DOHH2 (cell line): ENCODE results near the gene DPYD.

Experiments used
- H3F3A ChIP-seq: fragments of 200-600 bp; sonication (generic), shearing (Covaris generic); 2 replicates; pipeline ENCODE4 v1.6.0; 2016; ENCODE audit warnings: antibody characterized with exemption, mild to moderate bottlenecking; ENCODE audit not compliant: control insufficient read depth, insufficient read depth
- H3K27ac ChIP-seq: fragments of 200-600 bp; sonication (generic); 2 replicates; pipeline ENCODE4 v1.5.1; 2014; ENCODE audit warnings: low read depth, mild to moderate bottlenecking, low read length, moderate library complexity
- H3K27me3 ChIP-seq: fragments of 200-600 bp; sonication (generic); 2 replicates; pipeline ENCODE4 v1.6.1; 2014; ENCODE audit warnings: mild to moderate bottlenecking, low read length, mixed read lengths; ENCODE audit not compliant: control insufficient read depth
- H3K36me3 ChIP-seq: fragments of 200-600 bp; sonication (generic); 2 replicates; pipeline ENCODE4 v1.6.1; 2014; ENCODE audit warnings: mild to moderate bottlenecking, low read length, moderate library complexity, mixed read lengths; ENCODE audit not compliant: control insufficient read depth
- H3K4me1 ChIP-seq: fragments of 200-600 bp; sonication (generic); 2 replicates; pipeline ENCODE4 v1.6.1; 2014; ENCODE audit warnings: mild to moderate bottlenecking, low read length, mixed read lengths; ENCODE audit not compliant: control insufficient read depth
- H3K4me2 ChIP-seq: fragments of 200-600 bp; sonication (generic); 2 replicates; pipeline ENCODE4 v1.6.0; 2014; ENCODE audit warnings: mild to moderate bottlenecking, low read length, moderate library complexity
- H3K4me3 ChIP-seq: fragments of 200-600 bp; sonication (generic); 2 replicates; pipeline ENCODE4 v1.5.1; 2014; ENCODE audit warnings: mild to moderate bottlenecking, low read length, mixed read lengths
- H3K79me2 ChIP-seq: fragments of 200-600 bp; sonication (generic); 2 replicates; pipeline ENCODE4 v1.6.1; 2014; ENCODE audit warnings: mild to moderate bottlenecking, low read length, mixed read lengths; ENCODE audit not compliant: control insufficient read depth
- H3K9me2 ChIP-seq: fragments of 200-600 bp; sonication (generic); replicated peaks from 2 replicates; pipeline ENCODE4 v1.6.1; 2014; ENCODE audit warnings: mild to moderate bottlenecking, low read length, mixed read lengths; ENCODE audit not compliant: control insufficient read depth
- H3K9me3 ChIP-seq: fragments of 200-600 bp; sonication (generic); 2 replicates; pipeline ENCODE4 v1.6.1; 2014; ENCODE audit warnings: antibody characterized with exemption, low read length, mixed read lengths; ENCODE audit not compliant: control insufficient read depth, insufficient read depth
- H4K20me1 ChIP-seq: fragments of 200-600 bp; sonication (generic); 2 replicates; pipeline ENCODE4 v1.6.0; 2014; ENCODE audit warnings: low read depth, mild to moderate bottlenecking, antibody characterized with exemption, low read length, moderate library complexity; ENCODE audit not compliant: control insufficient read depth, insufficient read depth
- EZH2phosphoT487 ChIP-seq: fragments of 200-600 bp; sonication (generic); IDR thresholded peaks from 2 replicates; pipeline ENCODE4 v1.6.1; 2017; ENCODE audit warnings: borderline replicate concordance, mild to moderate bottlenecking, antibody characterized with exemption, low read length, moderate library complexity, mixed read lengths
- TF ChIP-seq, protein P1 (sequence below): fragments of 200-600 bp; sonication (generic); IDR thresholded peaks from one replicate; pipeline ENCODE4 v1.5.1; 2014; ENCODE audit warnings: antibody characterized with exemption, mild to moderate bottlenecking, low read depth, low read length; ENCODE audit not compliant: poor library complexity, severe bottlenecking

Gene DPYD

DNA sequence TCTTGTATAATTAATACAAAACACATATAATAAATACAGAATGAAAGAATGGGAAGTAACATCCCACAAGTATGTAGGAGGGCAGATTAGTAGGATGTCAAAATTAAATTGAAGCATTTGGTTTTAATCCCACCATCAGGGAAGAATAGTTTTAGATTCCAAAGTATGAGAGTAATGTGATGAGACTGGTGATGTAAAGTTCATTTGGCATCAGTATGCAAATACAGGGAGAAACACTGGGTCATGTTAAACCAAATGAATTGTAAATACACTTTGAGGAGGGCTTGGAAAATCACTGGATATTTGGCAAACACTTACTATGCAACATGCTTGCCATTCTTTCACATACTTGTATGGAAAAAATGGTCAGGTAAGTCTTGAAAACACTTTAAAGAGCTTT is 358.8 kb downstream of the DPYD start:
- Histone ChIP-seq H4K20me1 (no peaks in the 10 kb centered on the region), H3K36me3 (no peaks in the 10 kb centered on the region), H3K4me1 (no peaks in the 10 kb centered on the region), H3K27me3 (no peaks in the 10 kb centered on the region), H3K9me3 (no peaks in the 10 kb centered on the region), H3K27ac (no peak overlapping the region), H3K9me2 (no peaks in the 10 kb centered on the region), H3K4me2 (no peak overlapping the region), H3K79me2 (no peaks in the 10 kb centered on the region), H3K4me3 (no peak overlapping the region), H3F3A (no peaks in the 10 kb centered on the region)
- no peak for TF ChIP-seq EZH2phosphoT487
- TF ChIP-seq, protein P1, sequence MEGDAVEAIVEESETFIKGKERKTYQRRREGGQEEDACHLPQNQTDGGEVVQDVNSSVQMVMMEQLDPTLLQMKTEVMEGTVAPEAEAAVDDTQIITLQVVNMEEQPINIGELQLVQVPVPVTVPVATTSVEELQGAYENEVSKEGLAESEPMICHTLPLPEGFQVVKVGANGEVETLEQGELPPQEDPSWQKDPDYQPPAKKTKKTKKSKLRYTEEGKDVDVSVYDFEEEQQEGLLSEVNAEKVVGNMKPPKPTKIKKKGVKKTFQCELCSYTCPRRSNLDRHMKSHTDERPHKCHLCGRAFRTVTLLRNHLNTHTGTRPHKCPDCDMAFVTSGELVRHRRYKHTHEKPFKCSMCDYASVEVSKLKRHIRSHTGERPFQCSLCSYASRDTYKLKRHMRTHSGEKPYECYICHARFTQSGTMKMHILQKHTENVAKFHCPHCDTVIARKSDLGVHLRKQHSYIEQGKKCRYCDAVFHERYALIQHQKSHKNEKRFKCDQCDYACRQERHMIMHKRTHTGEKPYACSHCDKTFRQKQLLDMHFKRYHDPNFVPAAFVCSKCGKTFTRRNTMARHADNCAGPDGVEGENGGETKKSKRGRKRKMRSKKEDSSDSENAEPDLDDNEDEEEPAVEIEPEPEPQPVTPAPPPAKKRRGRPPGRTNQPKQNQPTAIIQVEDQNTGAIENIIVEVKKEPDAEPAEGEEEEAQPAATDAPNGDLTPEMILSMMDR: no peak

DNA sequence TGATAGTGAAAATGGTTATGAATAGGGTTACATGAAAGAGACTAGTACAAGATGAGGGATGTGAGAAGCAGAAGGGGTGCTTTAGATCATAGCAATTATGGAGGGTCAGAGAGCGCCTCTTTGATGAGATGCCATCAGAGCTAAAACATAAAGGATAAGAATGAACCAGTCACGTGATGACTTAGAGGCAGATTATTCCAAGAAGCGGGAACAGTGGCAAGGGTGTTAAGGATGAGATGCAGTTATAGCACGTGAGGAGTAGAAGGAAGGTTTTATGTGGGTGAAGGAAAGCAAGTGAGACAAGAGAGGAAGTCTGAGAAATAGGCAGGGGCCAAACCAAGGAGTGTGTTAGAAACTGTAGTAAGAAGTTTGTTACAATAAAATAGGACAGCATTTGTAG is 360.1 kb downstream of the DPYD start:
- H4K20me1 ChIP-seq: no peaks in the 10 kb centered on the region
- no peaks in the 10 kb centered on the region for H3K4me1 ChIP-seq
- no peaks in the 10 kb centered on the region for H3F3A ChIP-seq
- no peaks in the 10 kb centered on the region for H3K79me2 ChIP-seq
- no peaks in the 10 kb centered on the region for H3K27me3 ChIP-seq
- no peak overlapping the region for H3K4me3 ChIP-seq
- H3K9me2 ChIP-seq: no peaks in the 10 kb centered on the region
- no peak for TF ChIP-seq EZH2phosphoT487
- TF ChIP-seq, protein P1: no peak
- H3K27ac ChIP-seq: no peak overlapping the region
- no peaks in the 10 kb centered on the region for H3K9me3 ChIP-seq
- H3K4me2 ChIP-seq: no peak overlapping the region
- no peaks in the 10 kb centered on the region for H3K36me3 ChIP-seq

DNA sequence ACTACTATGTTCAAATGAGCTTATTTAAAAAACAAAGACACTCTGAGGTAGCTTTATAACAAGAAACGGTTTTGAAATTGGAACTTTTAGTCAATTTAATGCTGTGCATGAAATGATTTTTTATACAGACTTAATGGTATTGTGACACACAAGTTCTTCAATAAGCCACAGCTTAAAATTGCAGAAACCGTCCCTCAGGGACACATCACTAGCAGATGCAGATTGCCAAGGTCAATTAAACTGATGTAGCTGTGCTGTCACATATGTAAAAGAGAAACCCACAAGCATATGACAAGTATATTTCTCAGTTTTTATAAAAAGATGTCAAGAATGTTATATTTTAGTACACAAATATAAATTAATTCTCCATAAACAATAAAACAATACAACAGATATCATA is 366.9 kb downstream of the DPYD start:
- Histone ChIP-seq H3F3A (no peaks in the 10 kb centered on the region), H3K36me3 (no peaks in the 10 kb centered on the region), H3K27me3 (no peaks in the 10 kb centered on the region), H4K20me1 (no peaks in the 10 kb centered on the region), H3K4me3 (no peak overlapping the region), H3K79me2 (no peaks in the 10 kb centered on the region), H3K4me2 (no peak overlapping the region), H3K27ac (no peak overlapping the region), H3K9me2 (no peaks in the 10 kb centered on the region), H3K4me1 (no peaks in the 10 kb centered on the region), H3K9me3 (no peaks in the 10 kb centered on the region)
- no peak for TF ChIP-seq EZH2phosphoT487
- TF ChIP-seq, protein P1: no peak

DNA sequence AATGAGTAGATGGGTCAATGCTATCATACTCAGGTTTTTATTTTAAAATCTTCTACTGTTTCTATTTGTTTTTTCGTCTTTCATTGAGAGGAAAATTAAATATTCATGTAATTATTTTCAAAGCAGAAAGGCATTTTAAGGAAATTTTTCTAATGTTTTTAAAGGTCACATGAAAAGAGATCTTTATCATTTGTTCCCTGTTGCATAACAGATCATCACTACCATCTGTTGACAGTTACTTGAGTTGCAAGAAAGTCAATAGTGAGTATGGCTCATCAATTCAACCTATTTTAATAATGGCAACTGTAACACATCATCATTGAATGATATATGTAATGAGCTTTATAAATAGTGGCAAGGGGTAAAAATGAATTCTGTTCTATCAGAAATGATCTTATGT is 369.7 kb downstream of the DPYD start:
- Histone ChIP-seq H3K36me3 (no peaks in the 10 kb centered on the region), H3K4me3 (no peak overlapping the region), H4K20me1 (no peaks in the 10 kb centered on the region), H3K27me3 (no peaks in the 10 kb centered on the region), H3K4me2 (no peak overlapping the region), H3K9me3 (no peaks in the 10 kb centered on the region), H3K27ac (no peak overlapping the region), H3K4me1 (no peaks in the 10 kb centered on the region), H3F3A (no peaks in the 10 kb centered on the region), H3K9me2 (no peaks in the 10 kb centered on the region), H3K79me2 (no peaks in the 10 kb centered on the region)
- no peak for TF ChIP-seq EZH2phosphoT487
- TF ChIP-seq, protein P1: no peak
